ENCODE results near the gene ANAPC5.
A peak's percentile ranks its signal among the peaks of the same experiment; 100 is the strongest.
"Not testable (repeated sequence)": the region's sequence is repeated elsewhere in the genome, so short reads cannot be mapped to it uniquely, and the experiment has no call there.

The ANAPC5 gene, protein sequence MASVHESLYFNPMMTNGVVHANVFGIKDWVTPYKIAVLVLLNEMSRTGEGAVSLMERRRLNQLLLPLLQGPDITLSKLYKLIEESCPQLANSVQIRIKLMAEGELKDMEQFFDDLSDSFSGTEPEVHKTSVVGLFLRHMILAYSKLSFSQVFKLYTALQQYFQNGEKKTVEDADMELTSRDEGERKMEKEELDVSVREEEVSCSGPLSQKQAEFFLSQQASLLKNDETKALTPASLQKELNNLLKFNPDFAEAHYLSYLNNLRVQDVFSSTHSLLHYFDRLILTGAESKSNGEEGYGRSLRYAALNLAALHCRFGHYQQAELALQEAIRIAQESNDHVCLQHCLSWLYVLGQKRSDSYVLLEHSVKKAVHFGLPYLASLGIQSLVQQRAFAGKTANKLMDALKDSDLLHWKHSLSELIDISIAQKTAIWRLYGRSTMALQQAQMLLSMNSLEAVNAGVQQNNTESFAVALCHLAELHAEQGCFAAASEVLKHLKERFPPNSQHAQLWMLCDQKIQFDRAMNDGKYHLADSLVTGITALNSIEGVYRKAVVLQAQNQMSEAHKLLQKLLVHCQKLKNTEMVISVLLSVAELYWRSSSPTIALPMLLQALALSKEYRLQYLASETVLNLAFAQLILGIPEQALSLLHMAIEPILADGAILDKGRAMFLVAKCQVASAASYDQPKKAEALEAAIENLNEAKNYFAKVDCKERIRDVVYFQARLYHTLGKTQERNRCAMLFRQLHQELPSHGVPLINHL

DNA sequence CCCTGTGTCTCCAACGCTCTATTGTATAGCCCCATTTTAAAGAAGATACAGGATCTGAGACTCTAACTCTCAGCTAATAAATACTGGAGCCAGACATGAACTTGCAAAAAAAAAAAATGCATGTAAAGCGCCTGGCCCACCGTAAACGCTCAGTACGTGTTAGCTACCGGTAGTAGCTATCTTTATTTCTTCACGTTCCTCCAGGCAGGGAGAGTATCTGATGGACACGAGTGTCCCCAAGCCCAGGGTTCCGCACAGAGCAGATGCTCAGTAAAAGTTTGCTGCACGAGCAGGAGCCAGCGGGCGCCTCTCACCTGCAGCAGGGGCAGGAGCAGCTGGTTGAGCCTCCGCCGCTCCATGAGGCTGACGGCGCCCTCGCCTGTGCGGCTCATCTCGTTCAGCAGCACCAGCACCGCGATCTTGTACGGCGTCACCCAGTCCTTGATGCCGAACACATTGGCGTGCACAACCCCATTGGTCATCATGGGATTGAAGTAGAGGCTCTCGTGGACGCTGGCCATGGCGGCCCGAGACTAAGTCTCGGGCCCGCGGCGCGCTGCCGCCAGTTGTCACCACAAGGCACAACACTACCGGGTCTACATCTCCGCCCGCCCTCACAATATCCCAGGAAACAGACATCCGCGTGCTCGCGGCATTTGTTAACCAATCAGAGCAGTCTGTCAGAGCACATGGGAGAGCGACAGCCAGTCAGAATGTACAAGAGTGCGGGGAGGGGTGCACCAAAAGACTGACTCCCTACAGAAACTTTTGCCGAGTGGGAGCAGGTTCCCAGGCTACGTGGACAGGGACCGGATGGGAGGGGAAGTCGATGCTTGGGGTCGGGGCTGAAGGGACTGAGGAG lies at the start of gene ANAPC5:
TSS of gene ANAPC5 (minus strand) at position 592 of the 862 bp plus-strand sequence. CDS start at position 521, 71 bp downstream.
- peak; percentile 98 for DNase-seq (ENCODE audit: low spot score)

DNA sequence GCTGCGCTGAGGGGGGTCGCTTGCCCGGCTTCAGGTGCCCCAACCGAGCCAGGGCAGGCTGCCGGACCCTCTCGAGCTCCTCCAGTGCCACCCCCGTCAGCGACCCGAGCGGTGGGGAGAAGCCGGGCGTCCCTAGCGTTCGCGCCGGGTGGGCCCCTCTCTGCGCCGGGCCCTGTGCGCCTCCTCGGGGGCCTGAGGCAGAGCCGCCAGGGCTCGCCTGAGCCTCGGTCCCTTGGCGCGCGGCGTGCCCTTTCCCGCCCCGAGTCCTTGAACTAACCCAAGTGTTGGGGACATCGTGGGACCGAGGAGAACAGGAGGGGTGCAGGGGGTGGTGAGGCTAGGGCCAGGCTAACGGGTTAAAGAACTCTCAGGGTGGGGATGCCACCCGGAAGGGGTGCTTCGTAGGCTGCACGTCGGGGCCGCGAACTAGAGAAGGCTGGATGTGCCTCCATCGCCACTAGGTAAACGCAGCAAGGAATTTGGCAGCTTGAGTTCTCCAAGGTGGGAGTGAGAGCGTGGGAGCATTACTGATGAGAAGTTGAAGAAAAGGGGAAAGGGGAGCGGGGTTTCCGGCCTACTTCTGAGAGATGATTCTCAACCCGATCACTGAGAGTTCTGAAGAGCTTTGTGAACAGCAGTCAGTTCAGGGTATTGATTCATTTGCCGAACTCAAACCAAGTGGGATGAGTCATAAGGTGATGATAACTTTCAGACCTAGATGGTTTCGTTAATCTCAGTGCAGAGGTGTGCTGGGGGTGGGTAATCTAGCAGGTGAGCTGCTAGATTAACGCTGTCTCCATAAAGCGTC lies 48.3 kb upstream of the ANAPC5 start:
- peak; percentile 64 for DNase-seq (ENCODE audit: low spot score)

DNA sequence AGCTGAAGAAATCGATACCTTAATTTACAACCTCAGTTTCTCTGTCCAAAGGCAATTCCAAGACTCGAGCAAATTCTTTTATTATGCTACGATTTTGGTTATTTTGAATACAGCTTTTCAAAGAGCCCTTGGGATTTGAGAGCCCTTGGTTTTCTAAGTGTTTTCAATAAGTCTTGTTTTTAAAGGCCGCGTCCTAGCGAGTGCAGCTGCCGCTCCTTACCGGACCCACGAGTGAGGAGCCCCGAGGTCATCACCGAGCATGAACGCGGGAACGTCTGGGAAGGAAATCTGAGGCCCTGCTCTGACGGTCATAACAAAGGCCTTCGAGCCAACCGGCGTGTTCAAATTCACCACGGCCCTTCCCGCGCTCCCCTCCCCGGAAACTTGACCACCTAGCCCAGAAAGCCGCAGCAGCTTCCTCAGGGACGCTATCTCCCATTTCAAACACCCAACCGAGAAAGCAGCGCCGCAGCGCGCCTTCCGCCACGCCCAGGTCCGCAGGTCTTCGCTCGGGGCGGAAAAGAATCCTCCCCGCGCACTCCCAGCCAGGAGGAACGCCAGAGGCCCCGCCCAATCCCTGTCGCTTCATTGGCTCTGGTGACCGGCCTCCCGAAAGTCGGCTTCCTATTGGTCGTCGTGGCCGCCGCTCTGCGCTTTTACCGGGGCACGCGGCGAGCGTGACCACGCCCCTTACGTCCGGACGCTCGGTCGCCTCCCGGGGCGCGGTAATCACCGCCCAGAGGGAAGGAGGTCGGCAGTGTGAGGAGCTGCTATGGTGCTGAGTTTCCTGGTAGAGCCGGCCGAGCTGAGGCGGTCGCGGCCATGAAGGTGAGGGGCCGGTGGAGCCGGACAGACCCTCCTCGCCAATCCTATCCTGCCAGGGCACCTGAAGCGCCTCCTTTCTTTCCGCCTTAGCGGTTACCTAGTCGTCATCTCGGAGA lies 47.5 kb upstream of the ANAPC5 start, which contains the start of gene RNF34:
TSS of gene RNF34 (plus strand) at position 728 of the 941 bp plus-strand sequence. CDS start at position 823, 95 bp downstream.
- DNase-seq (ENCODE audit: low spot score): peak; percentile 97

DNA sequence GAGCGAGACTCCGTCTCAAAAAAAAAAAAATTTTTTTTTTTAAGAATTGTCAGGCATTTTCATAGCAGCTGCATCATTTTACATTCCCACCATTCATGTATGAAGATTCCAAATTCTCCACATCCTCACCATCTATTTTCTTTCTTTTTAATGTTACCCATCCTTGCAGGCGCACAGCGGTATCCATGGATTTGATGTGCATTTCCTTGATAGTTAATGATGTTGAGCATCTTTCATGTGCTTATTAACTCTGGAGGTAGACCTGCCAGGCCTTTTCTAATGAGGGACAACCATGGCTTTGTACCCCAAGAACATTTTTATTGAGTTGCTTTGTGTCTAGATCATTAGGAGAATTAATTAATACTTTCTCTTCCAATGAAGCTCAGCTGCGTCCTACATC lies 46.1 kb upstream of the ANAPC5 start:
- DNase-seq (ENCODE audit: low spot score): no peak

DNA sequence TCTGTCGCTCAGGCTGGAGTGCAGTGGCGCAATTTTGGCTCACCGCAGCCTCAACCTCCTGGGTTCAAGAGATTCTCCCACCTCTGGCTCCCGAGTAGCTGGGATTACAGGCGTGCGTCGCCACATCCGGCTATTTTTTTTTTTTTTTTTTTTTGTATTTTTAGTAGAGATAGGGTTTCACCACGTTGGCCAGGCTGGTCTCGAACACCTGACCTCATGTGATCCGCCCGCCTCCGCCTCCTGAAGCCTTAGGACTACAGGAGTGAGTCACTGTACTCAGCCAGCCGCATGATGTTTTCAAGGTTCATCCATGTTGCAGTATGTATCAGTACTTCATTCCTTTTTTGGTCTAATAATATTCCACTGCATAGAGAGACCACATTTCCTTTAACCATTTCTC lies 45.3 kb upstream of the ANAPC5 start:
- no peak for DNase-seq (ENCODE audit: low spot score)

DNA sequence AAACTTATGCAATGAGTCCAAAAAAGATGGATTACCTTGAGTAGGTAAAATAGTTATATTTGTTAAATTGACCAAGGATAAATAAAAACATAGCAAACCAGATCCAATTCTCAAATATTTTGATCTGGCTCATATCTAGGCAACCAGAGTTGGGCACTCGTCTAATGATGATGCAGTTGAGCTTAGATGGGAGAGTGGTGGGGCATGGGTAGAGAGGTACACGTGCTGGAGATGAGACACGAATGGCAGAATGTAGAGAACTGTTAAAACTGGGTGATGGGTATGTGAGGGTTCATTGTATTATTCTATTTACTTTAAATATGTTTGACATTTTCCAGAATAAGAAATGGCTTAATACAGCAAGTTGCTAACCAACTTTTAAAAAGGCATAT lies 40.1 kb upstream of the ANAPC5 start:
- no peak for DNase-seq (ENCODE audit: low spot score)

DNA sequence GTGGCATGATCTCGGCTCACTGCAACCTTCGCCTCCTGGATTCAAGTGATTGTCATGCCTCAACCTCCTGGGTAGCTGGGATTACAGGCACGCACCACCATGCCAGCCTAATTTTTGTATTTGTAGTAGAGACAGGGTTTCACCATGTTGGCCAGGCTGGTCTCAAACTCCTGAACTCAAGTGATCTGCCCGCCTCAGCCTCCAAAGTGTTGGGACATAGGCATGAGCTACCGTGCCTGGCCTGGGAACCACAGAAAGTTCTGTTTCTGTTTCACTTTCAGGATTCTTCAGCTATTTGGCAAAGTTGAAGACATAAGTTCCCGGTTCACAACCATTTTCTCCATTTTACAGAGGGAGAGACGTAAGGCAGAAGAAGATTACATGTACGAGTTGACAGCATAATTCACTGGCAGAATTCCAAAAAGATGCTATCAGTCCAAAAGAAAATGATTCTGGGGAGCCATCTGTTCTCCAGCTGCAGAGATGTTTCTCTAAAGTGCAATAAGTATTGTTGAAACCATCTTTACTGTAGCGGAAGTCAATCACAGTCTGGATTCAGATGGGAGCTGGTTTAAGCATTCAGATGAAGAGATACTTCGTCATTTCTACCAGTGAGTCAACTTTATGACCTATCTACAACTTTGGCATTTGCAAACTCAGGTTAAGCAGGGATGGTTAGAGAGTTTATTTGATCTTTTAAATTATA lies 39.6 kb upstream of the ANAPC5 start:
- no peak for DNase-seq (ENCODE audit: low spot score)

DNA sequence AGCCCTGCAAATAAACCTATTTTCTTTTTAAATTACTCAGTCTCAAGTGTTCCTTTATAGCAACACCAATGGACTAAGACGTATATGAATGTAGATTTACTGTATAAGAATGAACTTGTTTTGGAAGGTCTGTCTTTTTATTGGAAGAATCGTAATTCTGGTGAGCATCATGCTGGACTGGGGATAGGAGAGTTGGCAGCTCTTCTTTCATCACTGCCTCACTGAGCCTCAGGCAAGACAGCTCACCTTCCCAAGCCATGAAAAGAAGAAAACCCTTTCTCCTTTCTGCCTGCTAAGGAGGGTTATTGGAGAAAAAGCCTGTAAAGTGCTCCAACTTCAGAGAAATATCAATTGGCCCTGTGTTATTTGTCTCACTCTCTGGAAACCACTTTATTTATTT lies 38.6 kb upstream of the ANAPC5 start:
- DNase-seq (ENCODE audit: low spot score): no peak

DNA sequence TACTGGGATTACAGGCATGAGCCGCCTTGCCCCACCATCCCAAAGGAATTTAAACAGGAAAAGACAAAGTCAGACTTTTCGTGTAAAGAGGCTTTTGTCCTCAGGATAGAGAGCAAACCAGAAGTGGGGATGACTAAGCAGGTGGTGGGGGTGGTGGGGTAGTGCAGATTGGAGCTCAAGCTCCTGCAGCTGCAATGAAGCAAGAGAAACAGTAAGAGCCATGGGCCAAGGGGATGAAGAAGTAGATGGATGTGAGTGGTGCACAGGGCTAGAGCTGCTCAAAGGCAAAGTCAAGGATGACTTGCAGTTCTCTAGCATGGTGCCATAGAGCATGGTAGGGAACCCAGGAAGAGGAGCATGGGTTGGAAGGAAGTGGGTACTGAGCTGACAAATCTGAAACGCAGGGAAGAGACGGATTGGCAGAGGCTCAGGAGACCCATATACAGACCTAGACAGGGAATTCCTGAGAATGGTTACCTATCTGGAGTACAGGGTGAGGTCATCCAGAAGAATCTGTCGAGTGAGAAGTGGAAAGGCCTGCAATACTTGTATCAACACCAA lies 36.3 kb upstream of the ANAPC5 start:
- DNase-seq (ENCODE audit: low spot score): no peak

DNA sequence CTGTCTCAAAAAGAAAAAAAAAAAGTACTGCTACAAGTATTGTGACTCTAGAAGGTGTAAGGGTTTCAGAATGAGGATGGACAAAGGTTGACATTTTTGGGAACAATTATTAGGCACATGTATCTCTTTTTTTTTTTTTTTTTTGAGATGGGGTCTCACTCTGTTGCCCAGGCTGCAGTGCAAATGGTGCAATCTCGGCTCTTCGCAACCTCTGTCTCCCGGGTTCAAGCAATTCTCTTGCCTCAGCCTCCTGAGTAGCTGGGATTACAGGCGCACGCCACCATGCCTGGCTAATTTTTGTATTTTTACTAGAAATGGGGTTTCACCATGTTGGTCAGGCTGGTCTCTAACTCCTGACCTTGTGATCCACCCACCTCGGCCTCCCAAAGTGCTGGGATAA lies 32.7 kb upstream of the ANAPC5 start:
- not testable (repeated sequence) for DNase-seq (ENCODE audit: low spot score)

DNA sequence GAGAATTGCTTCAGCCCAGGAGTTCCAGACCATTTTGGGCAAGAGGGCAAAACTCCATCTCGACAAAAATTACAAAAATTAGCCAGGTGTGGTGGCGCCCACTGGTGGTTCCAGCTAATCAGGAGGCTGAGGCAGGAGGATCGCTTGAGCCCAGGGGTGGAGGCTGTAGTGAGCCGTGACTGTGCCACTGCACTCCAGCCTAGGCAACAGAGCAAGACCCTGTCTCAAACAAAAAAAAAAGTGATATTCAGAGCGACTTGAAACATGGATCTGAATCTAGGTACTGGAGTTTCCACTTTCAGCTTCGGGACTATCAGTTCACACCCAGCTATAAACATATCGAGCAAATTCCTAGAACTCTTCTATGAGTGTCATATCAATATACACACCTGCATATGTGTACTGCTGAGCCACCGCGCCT lies 31.4 kb upstream of the ANAPC5 start:
- no peak for DNase-seq (ENCODE audit: low spot score)

DNA sequence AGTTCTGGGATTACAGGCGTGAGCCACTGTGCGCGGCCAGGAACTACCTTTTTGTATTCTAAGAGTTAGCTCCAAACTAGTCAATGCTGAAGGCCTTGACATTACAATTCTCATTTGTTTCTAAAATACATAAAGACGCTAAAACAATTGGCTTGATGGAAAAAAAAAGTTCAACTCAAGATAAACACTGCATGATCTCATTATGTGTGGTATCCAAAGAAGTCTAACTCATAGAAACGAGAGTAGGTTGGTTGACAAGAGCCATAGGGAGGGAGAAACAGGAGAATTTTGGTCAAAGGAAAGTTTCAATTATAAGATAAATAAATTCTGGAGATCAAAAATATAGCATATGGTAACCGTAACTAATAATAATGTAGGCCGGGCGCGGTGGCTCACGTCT lies 27.7 kb upstream of the ANAPC5 start:
- no peak for DNase-seq (ENCODE audit: low spot score)

DNA sequence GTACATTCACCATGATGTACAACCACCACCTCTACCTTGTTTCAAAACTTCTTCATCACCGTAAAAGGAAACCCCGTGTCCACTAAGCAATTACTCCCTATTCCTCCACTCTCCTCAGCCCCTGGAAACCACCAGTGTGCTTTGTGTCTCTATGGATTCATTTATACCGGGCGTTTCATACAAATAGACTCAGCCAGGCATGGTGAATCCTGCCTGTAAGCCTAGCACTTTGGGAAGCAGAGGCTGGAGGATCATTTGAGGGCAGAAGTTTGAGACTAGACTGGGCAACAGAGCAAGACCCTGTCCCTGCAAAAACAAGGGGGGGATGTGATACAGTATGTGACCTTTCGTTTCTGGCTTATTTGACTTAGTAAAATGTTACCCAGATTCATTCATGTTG lies 26.5 kb upstream of the ANAPC5 start:
- DNase-seq (ENCODE audit: low spot score): no peak

DNA sequence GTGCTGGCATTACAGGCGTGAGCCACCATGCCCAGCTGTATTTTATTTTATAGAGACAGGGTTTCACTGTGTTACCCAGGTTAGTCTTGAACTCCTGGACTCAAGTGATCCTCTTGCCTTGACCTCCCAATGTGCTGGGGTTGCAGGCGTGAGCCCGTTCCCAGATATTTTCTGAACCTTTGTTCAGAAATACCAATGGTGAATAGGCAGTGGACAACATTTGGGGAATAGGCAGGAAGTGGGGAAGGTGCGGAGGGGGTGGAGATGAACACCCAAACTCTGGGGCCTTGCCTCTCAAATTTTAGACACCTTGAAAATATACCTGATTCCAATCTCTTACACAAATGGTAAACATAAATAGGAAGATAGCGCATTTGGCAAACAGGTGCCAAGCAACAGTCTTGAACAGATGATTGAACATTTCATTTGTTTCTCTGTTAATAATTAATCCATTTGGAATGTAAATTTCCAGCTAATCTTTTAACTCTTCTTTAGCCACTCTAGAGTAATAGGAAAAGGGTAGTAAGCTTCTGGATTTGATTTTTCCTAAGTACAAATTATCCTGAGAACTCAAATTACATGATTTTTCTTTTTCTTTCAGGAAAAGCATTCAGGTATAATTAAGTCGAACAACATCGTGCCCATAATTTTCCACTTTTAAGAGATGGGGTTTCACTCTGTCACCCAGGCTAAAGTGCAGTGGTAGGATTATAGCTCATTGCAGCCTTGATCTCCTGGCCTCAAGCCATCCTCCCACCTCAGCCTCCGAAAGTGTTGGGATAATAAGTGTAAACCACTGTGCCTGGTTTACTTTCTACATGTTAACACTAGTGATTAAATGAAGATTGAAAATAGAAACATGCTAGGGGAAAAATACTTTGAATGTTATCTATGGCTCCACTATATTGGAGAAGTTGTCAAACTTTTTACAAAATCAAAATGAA lies 24.8 kb upstream of the ANAPC5 start:
- DNase-seq (ENCODE audit: low spot score): no peak

DNA sequence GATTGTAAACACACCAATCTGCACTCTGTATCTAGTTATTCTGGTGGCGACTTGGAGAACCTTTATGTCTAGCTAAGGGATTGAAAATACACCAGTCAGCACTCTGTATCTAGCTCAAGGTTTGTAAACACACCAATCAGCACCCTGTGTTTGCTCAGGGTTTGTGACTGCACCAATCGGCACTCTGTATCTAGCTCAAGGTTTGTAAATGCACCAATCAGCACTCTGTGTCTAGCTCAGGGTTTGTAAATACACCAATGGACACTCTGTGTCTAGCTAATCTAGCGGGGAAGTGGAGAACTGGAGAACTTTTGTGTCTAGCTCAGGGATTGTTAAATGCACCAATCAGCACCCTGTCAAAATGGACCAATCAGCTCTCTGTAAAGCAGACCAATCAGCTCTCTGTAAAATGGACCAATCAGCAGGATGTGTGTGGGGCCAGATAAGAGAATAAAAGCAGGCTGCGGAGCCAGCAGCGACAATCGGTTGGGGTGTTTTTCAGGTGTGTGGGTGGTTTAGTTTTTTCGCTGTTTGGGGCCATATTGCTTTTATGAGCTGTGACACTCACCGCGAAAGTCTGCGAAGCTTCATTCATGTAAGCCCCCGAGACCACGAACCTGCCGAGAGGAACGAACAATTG lies 22.9 kb upstream of the ANAPC5 start:
- DNase-seq (ENCODE audit: low spot score): not testable (repeated sequence)

DNA sequence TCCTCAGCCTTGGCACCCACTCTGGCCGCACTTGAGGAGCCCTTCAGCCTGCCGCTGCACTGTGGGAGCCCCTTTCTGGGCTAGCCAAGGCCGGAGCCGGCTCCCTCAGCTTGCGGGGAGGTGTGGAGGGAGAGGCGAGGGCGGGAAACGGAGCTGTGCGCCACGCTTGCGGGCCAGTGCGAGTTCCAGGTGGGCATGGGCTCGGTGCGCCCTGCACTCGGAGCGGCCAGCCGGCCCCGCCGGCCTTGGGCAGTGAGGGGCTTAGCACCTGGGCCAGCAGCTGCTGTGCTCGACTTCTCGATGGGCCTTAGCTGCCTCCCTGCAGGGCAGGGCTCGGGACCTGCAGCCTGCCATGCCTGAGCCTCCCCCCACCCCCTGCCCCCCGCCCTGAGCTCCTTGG lies 22.1 kb upstream of the ANAPC5 start:
- not testable (repeated sequence) for DNase-seq (ENCODE audit: low spot score)

DNA sequence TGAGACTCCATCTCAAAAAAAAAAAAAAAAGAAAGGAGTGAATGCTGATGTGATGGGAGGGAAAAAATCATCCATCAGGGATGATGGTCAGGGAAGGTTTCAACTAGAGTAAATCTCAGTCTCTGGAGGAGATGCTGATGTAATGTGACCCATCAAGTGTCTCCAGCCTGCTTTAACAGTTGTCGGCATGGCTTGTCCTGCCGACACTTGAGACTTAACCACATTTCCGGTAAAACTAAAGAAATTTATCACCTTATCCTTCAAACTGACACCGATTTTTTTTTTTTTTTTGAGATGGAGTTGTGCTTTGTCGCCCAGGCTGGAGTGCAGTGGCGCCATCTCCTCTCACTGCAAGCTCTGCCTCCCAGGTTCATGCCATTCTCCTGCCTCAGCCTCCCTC lies 21.5 kb upstream of the ANAPC5 start:
- DNase-seq (ENCODE audit: low spot score): no peak

DNA sequence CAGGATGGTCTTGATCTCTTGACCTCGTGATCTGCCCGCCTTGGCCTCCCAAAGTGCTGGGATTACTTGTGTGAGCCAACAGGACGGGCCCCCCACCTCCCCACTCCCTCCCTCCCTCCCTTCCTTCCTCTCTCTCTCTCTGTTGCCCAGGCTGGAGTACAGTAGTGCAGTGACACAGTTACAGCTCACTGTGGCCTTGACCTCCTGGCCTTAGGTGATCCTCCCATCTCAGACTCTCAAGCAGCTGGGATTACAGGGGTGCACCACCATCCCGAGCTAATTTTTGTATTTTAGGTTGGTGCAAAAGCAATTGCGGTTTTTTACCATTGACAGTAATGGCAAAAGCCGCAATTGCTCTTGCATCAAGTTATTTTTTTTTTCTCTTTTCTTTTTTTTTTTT lies 19.2 kb upstream of the ANAPC5 start:
- no peak for DNase-seq (ENCODE audit: low spot score)
